Lower lobe of right lung (tissue), 2 donors: ENCODE data around the gene NDST1. TPM values are rescaled to one million over a fixed set of nuclear protein-coding genes. Genes with fewer than 3 reads are reported as not detected.
A peak's percentile ranks its signal among the peaks of the same experiment; 100 is the strongest.

Source experiments
- ATAC-seq, 2 donors: fragments of 200-7000 bp; cut with Tn5 transposase; one replicate each; pipeline ENCODE4 v1.9.1; 2020 to 2022; ENCODE audit warnings: mild to moderate bottlenecking in 2 of 2, moderate library complexity in 2 of 2
- DNase-seq: peaks from one replicate; pipeline ENCODE4 v3.0.0-alpha.2; 2020
- H3K27ac ChIP-seq: fragments of 200-600 bp; one replicate; pipeline ENCODE4 v1.8.0; 2022
- H3K27me3 ChIP-seq: fragments of 200-600 bp; one replicate; pipeline ENCODE4 v1.8.0; 2022; ENCODE audit warnings: low read depth
- H3K36me3 ChIP-seq: fragments of 200-600 bp; one replicate; pipeline ENCODE4 v1.8.0; 2022; ENCODE audit warnings: mild to moderate bottlenecking
- H3K4me1 ChIP-seq: fragments of 200-600 bp; one replicate; pipeline ENCODE4 v1.8.0; 2022
- H3K4me3 ChIP-seq: fragments of 200-600 bp; one replicate; pipeline ENCODE4 v1.8.0; 2022; ENCODE audit warnings: mild to moderate bottlenecking
- H3K9me3 ChIP-seq: fragments of 200-600 bp; one replicate; pipeline ENCODE4 v1.8.0; 2022
- intact Hi-C: fragments of 100-400 bp; cut with DNase I; formaldehyde crosslinking; loops from one replicate; pipeline ENCODE4 v1.11.0; 2022
- total RNA-seq: library from RNA; stranded (reverse); fragmentation: NEBNext Ultra II Directional; extraction: Animal tissue kit (Norgen Biotek cat#: 25700); gene quantifications from one replicate; pipeline ENCODE4 v1.2.1, GENCODE V29; 2021
- TF ChIP-seq, protein P1 (sequence below): fragments of 200-600 bp; IDR thresholded peaks from one replicate; pipeline ENCODE4 v1.8.0; 2022; ENCODE audit warnings: antibody characterized with exemption, mild to moderate bottlenecking
- donor health status: DM: no; HTN: yes; CAD: no; lungs with severe emphysema.

Gene NDST1
- total RNA-seq, 1 donor from 2014 or later = 117 TPM

DNA sequence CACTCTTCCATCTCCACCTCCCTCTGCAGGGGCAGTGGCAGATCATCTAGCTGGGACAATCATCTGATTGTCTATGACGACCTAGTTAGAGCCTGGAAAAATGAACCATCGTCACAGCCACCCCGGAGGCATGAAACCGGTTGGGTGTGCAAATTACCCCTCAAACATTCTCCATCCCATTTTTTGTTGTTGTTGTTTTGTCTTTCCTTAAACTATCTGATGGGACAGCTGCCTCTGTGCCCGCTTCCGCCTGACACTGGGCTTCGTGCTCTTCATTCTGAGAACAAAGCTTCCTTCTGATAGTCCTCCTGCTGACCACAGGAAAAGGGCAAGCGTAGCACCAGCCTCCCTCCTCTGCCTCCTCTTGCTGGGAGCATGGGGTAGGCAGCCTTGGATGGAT is 7.0 kb upstream of the NDST1 start:
- H3K4me3 ChIP-seq = no peak overlapping the region
- no peak for DNase-seq

GRCh38 chr5:150502106-150502505 is 5.8 kb upstream of the NDST1 start:
- Histone ChIP-seq H3K27ac (peak overlapping the region; percentile 69), H3K9me3 (no peaks in the 10 kb centered on the region), H3K4me3 (no peak overlapping the region), H3K36me3 (no peaks in the 10 kb centered on the region), H3K27me3 (no peaks in the 10 kb centered on the region), H3K4me1 (peaks cover 98% of the 10 kb centered on the region)
- intact Hi-C loops = no loop called here
- TF ChIP-seq, protein P1, sequence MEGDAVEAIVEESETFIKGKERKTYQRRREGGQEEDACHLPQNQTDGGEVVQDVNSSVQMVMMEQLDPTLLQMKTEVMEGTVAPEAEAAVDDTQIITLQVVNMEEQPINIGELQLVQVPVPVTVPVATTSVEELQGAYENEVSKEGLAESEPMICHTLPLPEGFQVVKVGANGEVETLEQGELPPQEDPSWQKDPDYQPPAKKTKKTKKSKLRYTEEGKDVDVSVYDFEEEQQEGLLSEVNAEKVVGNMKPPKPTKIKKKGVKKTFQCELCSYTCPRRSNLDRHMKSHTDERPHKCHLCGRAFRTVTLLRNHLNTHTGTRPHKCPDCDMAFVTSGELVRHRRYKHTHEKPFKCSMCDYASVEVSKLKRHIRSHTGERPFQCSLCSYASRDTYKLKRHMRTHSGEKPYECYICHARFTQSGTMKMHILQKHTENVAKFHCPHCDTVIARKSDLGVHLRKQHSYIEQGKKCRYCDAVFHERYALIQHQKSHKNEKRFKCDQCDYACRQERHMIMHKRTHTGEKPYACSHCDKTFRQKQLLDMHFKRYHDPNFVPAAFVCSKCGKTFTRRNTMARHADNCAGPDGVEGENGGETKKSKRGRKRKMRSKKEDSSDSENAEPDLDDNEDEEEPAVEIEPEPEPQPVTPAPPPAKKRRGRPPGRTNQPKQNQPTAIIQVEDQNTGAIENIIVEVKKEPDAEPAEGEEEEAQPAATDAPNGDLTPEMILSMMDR = no peak
- ATAC-seq (no peak), DNase-seq (no peak)

More for the DNA sequence above, 7.0 kb upstream of the NDST1 start:
- no peak for ATAC-seq
- TF ChIP-seq, protein P1 = no peak
- no peaks in the 10 kb centered on the region for H3K36me3 ChIP-seq
- H3K9me3 ChIP-seq = no peaks in the 10 kb centered on the region
- peaks cover 96% of the 10 kb centered on the region for H3K4me1 ChIP-seq
- intact Hi-C loops = no loop called here
- H3K27ac ChIP-seq = peak overlapping the region; percentile 78
- H3K27me3 ChIP-seq = no peaks in the 10 kb centered on the region

DNA sequence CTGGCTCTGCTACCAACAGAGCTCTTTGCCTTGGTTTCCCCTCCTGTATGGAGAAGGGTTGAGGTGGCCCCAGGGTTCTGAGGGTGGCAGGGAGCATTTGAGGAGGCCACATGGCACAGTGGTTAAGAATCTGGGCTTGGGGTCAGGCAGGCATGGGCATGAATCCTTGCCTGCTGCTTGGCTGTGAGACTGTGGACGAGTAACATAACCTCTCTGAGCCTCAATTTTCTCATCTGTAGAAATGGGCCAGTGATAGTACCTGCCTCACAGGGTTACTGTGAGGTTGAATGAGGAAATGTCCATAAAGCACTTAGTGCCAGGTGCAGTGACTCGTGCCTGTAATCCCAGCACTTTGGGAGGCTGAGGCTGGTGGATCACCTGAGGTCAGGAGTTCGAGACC is 5.1 kb upstream of the NDST1 start:
- intact Hi-C loops = no loop called here
- H3K4me1 ChIP-seq = peaks cover 98% of the 10 kb centered on the region
- H3K4me3 ChIP-seq = no peak overlapping the region
- no peak for ATAC-seq
- no peaks in the 10 kb centered on the region for H3K27me3 ChIP-seq
- no peak for DNase-seq
- TF ChIP-seq, protein P1 = no peak
- peak overlapping the region; percentile 69 for H3K27ac ChIP-seq
- H3K36me3 ChIP-seq = no peaks in the 10 kb centered on the region
- no peaks in the 10 kb centered on the region for H3K9me3 ChIP-seq

DNA sequence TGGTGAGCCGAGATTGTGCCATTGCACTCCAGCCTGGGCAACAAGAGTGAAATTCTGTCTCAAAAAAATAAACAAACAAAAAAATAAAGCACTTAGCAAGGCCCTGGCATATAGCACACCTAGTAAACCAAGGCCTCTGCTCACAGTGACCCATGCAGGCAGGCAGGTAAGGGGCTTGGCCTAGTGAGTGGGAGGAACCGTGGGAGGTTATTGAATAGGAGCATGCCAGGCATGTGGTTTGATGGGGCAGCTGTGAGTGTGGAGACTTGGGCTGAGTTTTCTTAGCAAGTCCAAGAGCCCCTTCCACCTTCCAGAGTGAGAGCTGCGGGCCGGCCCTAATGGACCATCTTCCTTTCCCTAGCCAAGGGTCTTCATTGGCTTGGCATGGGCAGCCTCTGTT is 4.5 kb upstream of the NDST1 start:
- intact Hi-C loops = no loop called here
- no peak for DNase-seq
- H3K27ac ChIP-seq = peak overlapping the region; percentile 69
- ATAC-seq = peak; percentile 11 to 28
- H3K27me3 ChIP-seq = no peaks in the 10 kb centered on the region
- no peaks in the 10 kb centered on the region for H3K9me3 ChIP-seq
- no peaks in the 10 kb centered on the region for H3K36me3 ChIP-seq
- peaks cover 98% of the 10 kb centered on the region for H3K4me1 ChIP-seq
- no peak overlapping the region for H3K4me3 ChIP-seq
- TF ChIP-seq, protein P1 = no peak

GRCh38 chr5:150503977-150504620 is 3.8 kb upstream of the NDST1 start:
- H3K4me1 ChIP-seq = peaks cover 98% of the 10 kb centered on the region
- peak; percentile 88 to 90 for ATAC-seq
- peak overlapping the region; percentile 78 for H3K27ac ChIP-seq
- DNase-seq = peak; percentile 91
- TF ChIP-seq, protein P1 = no peak
- no peaks in the 10 kb centered on the region for H3K27me3 ChIP-seq
- intact Hi-C loops = no loop called here
- H3K36me3 ChIP-seq = no peaks in the 10 kb centered on the region
- no peaks in the 10 kb centered on the region for H3K9me3 ChIP-seq
- no peak overlapping the region for H3K4me3 ChIP-seq
